Activated naive CD8-positive, alpha-beta T cell (primary cell): ENCODE measurements around the gene CPT1A.
"Not testable (repeated sequence)": the region's sequence is repeated elsewhere in the genome, so short reads cannot be mapped to it uniquely, and the experiment has no call there.

Source experiments
- H3K27ac Mint-ChIP-seq: one replicate; pipeline ENCODE4 v1.8.0; 2021; ENCODE audit warnings: mixed read lengths
- H3K27me3 Mint-ChIP-seq: one replicate; pipeline ENCODE4 v1.8.0; 2021; ENCODE audit warnings: mixed read lengths
- H3K36me3 Mint-ChIP-seq: one replicate; pipeline ENCODE4 v1.8.0; 2021; ENCODE audit warnings: mixed read lengths
- H3K4me1 Mint-ChIP-seq: one replicate; pipeline ENCODE4 v1.8.0; 2021; ENCODE audit warnings: low read depth, mixed read lengths
- H3K4me3 Mint-ChIP-seq: one replicate; pipeline ENCODE4 v1.8.0; 2021; ENCODE audit warnings: mild to moderate bottlenecking, mixed read lengths
- H3K9me3 Mint-ChIP-seq: one replicate; pipeline ENCODE4 v1.8.0; 2021; ENCODE audit warnings: low read depth, mixed read lengths

CPT1A gene

DNA sequence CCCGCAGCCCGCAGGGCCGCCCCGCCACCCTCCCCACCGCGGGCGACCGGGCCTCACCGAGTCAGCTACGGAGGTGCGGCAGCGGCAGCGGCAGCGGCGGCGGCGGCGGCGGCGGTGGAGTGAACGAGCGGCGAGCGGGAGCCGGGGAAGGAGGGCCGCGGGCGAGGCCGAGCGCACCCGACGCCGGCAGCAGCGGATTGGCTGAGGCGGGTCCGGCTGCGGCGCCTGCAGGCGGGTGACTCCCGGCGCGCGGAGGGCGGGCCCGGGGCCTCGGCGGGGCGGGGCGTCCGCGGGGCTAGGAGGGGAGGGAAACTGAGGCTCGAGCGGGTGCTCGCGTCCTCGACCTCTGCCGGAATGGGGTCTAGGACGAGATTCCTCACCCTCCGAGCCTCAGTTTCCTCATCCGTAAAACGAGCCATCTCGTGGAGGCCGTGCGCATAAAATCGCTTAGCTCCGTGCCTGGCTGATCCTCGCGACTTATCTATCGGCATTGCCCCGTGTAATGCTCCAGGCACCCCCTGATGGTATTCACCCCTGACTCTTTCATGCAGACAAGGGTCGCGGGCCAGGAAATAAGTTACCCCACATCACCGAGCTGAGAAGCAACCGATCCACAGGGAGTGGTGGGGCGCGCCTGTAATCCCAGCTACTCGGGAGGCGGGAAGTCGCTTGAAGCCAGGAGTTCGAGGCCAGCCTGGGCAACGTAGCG is at the start of gene CPT1A:
CPT1A (minus strand) TSS at position 199 of the 709 bp plus-strand sequence. CDS start 26,442 bp downstream, outside the sequence.
- Mint-ChIP-seq H3K4me1 (peaks cover 49% of the 10 kb centered on the region), H3K36me3 (no peaks in the 10 kb centered on the region), H3K9me3 (no peaks in the 10 kb centered on the region), H3K27me3 (no peaks in the 10 kb centered on the region), H3K27ac (peak within 1 kb of the TSS; percentile 86), H3K4me3 (peak within 1 kb of the TSS; percentile 90)

- H3K27me3 Mint-ChIP-seq = no peaks in the 10 kb centered on the region
- peaks cover 3% of the 10 kb centered on the region for H3K36me3 Mint-ChIP-seq
- H3K4me1 Mint-ChIP-seq = no peaks in the 10 kb centered on the region
- peak overlapping the region; percentile 10 for H3K27ac Mint-ChIP-seq
- no peaks in the 10 kb centered on the region for H3K9me3 Mint-ChIP-seq
- H3K4me3 Mint-ChIP-seq = no peak overlapping the region
Observed at GRCh38 chr11:68890490-68891231, 48.9 kb upstream of the CPT1A start.

GRCh38 chr11:68889948-68890446 is 48.3 kb upstream of the CPT1A start:
- Mint-ChIP-seq H3K36me3 (peaks cover 3% of the 10 kb centered on the region), H3K27me3 (no peaks in the 10 kb centered on the region)

GRCh38 chr11:68884827-68885226 is 43.1 kb upstream of the CPT1A start:
- H3K27ac Mint-ChIP-seq, H3K9me3 Mint-ChIP-seq, H3K4me1 Mint-ChIP-seq, H3K27me3 Mint-ChIP-seq, H3K36me3 Mint-ChIP-seq, H3K4me3 Mint-ChIP-seq: not testable (repeated sequence)

More at GRCh38 chr11:68889948-68890446, 48.3 kb upstream of the CPT1A start:
- H3K9me3 Mint-ChIP-seq = no peaks in the 10 kb centered on the region
- no peaks in the 10 kb centered on the region for H3K4me1 Mint-ChIP-seq
- no peak overlapping the region for H3K4me3 Mint-ChIP-seq
- no peak overlapping the region for H3K27ac Mint-ChIP-seq

- H3K36me3 Mint-ChIP-seq = peaks cover 3% of the 10 kb centered on the region
- no peaks in the 10 kb centered on the region for H3K27me3 Mint-ChIP-seq
- H3K4me1 Mint-ChIP-seq = no peaks in the 10 kb centered on the region
- no peaks in the 10 kb centered on the region for H3K9me3 Mint-ChIP-seq
- H3K27ac Mint-ChIP-seq = peak overlapping the region; percentile 16
- no peak overlapping the region for H3K4me3 Mint-ChIP-seq
Observed at GRCh38 chr11:68882391-68882790, 40.7 kb upstream of the CPT1A start.

GRCh38 chr11:68881320-68881719 is 39.6 kb upstream of the CPT1A start:
- Mint-ChIP-seq H3K36me3 (peaks cover 3% of the 10 kb centered on the region), H3K27ac (no peak overlapping the region), H3K9me3 (no peaks in the 10 kb centered on the region), H3K27me3 (no peaks in the 10 kb centered on the region), H3K4me1 (no peaks in the 10 kb centered on the region), H3K4me3 (no peak overlapping the region)

DNA sequence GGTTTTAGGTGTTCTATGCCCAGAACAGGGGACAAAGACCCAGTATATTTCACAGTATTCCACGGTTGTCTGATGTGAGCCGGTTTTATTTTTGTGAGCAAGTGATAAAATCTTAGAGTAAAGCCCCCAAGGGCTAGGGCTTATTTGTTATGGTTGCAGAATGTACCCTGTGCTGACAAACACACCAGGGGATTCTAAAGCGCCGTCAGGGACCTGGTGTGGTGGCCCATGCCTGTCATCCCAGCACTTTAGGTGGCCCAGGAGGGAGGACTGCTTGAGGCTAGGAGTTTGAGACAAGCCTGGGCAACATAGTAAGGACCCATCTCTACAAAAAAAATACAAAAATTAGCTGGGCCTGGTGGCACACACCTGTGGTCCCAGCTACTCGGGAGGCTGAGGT is 39.1 kb upstream of the CPT1A start:
- peaks cover 3% of the 10 kb centered on the region for H3K36me3 Mint-ChIP-seq
- no peaks in the 10 kb centered on the region for H3K9me3 Mint-ChIP-seq
- H3K27ac Mint-ChIP-seq = no peak overlapping the region
- no peaks in the 10 kb centered on the region for H3K27me3 Mint-ChIP-seq
- H3K4me1 Mint-ChIP-seq = no peaks in the 10 kb centered on the region
- no peak overlapping the region for H3K4me3 Mint-ChIP-seq

- no peaks in the 10 kb centered on the region for H3K9me3 Mint-ChIP-seq
- no peak overlapping the region for H3K27ac Mint-ChIP-seq
- H3K36me3 Mint-ChIP-seq = peaks cover 3% of the 10 kb centered on the region
- H3K4me1 Mint-ChIP-seq = peaks cover 4% of the 10 kb centered on the region
- no peak overlapping the region for H3K4me3 Mint-ChIP-seq
- no peaks in the 10 kb centered on the region for H3K27me3 Mint-ChIP-seq
Observed at GRCh38 chr11:68878022-68878421, 36.3 kb upstream of the CPT1A start.

DNA sequence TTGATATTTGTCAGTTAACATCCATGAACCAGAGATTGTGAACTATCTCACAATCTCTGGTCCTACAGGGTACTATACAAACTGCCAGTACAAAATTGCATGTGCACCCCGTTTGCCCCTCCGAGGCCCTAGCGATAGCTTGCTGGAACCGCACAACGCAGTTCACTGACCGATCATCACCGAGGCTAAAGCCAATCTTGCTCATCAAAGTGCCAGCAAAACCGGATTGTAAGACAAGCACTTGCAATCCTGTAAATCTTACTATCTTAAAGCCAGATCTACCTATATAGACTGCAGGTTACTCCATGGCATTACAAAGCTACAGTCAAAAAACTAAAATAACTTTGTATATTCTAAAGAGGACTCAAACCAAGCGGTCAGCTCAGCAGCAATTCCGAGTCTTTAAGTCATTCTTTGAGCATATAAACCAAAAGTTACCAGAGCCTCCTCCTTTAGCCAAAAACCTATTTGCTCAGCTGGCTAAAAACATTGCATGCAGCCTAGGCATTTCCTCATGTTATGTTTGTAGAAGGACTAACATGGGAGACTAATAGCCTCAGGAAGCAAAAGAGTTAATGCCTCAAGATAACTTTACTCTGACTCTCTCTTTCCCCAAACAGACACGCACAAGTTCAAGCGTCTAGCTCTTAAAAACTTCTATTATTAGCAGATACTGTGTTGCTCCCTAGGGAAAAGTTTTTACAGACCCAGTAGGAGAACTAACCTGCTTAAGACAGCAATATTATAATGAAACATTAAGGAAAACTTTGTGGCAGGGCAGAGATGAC is 30.7 kb upstream of the CPT1A start:
- Mint-ChIP-seq H3K27me3 (peaks cover 15% of the 10 kb centered on the region), H3K36me3 (peaks cover 3% of the 10 kb centered on the region), H3K9me3 (no peaks in the 10 kb centered on the region), H3K4me3 (no peak overlapping the region), H3K4me1 (peaks cover 23% of the 10 kb centered on the region), H3K27ac (no peak overlapping the region)

GRCh38 chr11:68870470-68870869 is 28.8 kb upstream of the CPT1A start:
- Mint-ChIP-seq H3K27ac (no peak overlapping the region), H3K36me3 (peaks cover 3% of the 10 kb centered on the region), H3K4me1 (peaks cover 22% of the 10 kb centered on the region), H3K4me3 (peak overlapping the region; percentile 90), H3K9me3 (no peaks in the 10 kb centered on the region), H3K27me3 (peaks cover 15% of the 10 kb centered on the region)

DNA sequence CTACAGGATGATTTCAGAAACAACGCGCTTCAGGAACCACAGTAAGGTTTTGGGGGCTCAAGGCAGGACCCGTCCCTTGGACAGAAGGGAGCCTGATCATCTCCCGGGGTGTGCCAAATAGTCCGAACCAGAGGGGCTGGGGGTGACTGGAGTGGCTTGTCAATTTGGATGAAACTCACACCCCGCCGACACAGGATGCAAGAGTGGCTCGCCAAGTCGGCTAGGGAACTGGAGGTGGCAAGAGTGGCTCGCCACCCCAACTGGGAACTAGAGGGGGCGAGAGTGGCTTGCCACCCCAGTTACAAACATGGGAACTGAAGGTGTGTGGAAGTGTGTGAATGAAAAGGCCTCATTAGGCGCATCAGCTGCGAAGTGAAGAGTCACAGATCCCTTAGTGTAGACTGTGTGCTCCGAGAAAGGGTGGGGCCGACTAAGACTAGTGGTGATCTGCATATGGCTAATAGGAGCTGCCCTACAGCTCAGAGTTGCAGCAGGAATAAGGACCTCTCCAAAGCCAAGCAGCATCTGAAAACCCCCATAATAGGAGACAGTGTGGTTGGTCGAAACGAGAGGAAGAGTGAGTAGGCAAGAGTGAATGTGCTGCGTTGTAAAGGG is 26.6 kb upstream of the CPT1A start:
- Mint-ChIP-seq H3K4me3 (peak overlapping the region; percentile 0), H3K27me3 (peaks cover 15% of the 10 kb centered on the region), H3K36me3 (peaks cover 6% of the 10 kb centered on the region), H3K27ac (no peak overlapping the region), H3K9me3 (peaks cover 2% of the 10 kb centered on the region), H3K4me1 (peaks cover 19% of the 10 kb centered on the region)

- Mint-ChIP-seq H3K4me1 (peaks cover 19% of the 10 kb centered on the region), H3K9me3 (peaks cover 4% of the 10 kb centered on the region), H3K27ac (no peak overlapping the region), H3K27me3 (peaks cover 15% of the 10 kb centered on the region), H3K4me3 (no peak overlapping the region), H3K36me3 (peaks cover 7% of the 10 kb centered on the region)
Observed at GRCh38 chr11:68867066-68867465, 25.4 kb upstream of the CPT1A start.

GRCh38 chr11:68865241-68865640 is 23.5 kb upstream of the CPT1A start:
- no peak overlapping the region for H3K4me3 Mint-ChIP-seq
- peaks cover 4% of the 10 kb centered on the region for H3K9me3 Mint-ChIP-seq
- H3K36me3 Mint-ChIP-seq = peaks cover 7% of the 10 kb centered on the region
- peaks cover 16% of the 10 kb centered on the region for H3K4me1 Mint-ChIP-seq
- no peak overlapping the region for H3K27ac Mint-ChIP-seq
- H3K27me3 Mint-ChIP-seq = peaks cover 13% of the 10 kb centered on the region

DNA sequence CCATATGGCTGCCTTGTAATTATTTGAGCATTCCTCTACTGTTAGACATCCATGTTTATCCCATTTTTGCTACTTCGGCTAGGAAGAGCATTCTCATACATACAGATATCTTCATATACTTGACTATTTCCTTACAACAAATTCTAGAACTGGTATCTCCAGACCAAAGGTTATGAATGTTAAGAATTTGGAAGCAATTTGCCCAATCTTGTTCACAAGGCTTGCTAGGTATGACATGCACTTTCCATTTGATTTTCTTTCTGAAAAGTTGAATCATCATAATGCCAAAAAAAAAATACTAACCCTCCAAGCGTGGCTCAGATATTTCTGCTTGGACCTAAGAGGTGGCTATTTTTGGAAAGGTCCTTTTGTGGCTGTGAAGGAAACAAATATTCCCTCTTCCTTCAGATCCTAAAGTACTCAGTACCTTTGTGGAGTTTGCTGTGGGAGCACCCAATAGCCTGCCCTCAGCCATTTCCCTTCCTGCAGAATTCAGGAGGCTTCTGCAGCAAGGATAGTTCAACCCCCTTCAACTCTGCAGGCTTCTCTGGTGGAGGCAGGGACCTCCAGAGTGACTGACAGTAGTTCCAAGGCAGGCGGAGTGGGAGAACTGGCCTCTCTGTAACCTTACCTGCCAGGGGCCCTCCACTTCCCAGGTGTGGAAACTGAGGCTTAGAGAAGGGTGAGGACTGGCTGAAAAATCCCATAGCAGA is 22.0 kb upstream of the CPT1A start:
- Mint-ChIP-seq H3K4me1 (peaks cover 3% of the 10 kb centered on the region), H3K4me3 (no peak overlapping the region), H3K27me3 (peaks cover 3% of the 10 kb centered on the region), H3K36me3 (peaks cover 6% of the 10 kb centered on the region), H3K9me3 (peaks cover 4% of the 10 kb centered on the region), H3K27ac (no peak overlapping the region)
